ENCODE results near the gene MBD5. TPM values are rescaled to one million over a fixed set of nuclear protein-coding genes. Genes with fewer than 3 reads are reported as not detected.

MBD5 gene
- total and polyA plus RNA-seq, 8 donors, result 32.5 to 58.0 (median 43.5) TPM

DNA sequence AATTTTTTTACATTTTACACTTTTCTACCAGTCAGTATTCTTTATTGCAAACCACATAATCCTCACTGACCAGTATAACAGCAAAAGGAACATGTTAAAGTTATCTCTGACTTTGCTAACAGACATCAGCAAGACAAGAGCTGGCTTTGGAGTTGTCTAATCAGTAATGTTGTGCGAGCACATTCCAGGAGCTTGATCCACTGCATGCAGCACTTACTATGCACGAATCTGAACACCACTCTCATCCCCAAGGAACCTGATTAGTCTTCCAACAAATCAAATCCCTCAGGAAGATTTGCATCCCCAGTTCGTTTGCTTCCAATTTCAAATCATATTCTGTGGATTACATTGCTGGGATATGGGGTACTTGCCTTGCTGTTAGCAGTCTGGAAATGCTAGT lies 354.3 kb downstream of the MBD5 start:
- intact Hi-C loops (cut with DNase I), result no loop called here
- TF ChIP-seq, protein P1, sequence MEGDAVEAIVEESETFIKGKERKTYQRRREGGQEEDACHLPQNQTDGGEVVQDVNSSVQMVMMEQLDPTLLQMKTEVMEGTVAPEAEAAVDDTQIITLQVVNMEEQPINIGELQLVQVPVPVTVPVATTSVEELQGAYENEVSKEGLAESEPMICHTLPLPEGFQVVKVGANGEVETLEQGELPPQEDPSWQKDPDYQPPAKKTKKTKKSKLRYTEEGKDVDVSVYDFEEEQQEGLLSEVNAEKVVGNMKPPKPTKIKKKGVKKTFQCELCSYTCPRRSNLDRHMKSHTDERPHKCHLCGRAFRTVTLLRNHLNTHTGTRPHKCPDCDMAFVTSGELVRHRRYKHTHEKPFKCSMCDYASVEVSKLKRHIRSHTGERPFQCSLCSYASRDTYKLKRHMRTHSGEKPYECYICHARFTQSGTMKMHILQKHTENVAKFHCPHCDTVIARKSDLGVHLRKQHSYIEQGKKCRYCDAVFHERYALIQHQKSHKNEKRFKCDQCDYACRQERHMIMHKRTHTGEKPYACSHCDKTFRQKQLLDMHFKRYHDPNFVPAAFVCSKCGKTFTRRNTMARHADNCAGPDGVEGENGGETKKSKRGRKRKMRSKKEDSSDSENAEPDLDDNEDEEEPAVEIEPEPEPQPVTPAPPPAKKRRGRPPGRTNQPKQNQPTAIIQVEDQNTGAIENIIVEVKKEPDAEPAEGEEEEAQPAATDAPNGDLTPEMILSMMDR (IDR thresholded peaks at IDR 0.05), result no peak
- H3K9me3 ChIP-seq, result no peaks in the 10 kb centered on the region

GRCh38 chr2:148391324-148391723 lies 370.4 kb downstream of the MBD5 start:
- Histone ChIP-seq H3K27ac (no peak overlapping the region), H3K36me3 (no peaks in the 10 kb centered on the region), H3K27me3 (no peaks in the 10 kb centered on the region), H3K4me3 (no peak overlapping the region), H3K9me3 (no peaks in the 10 kb centered on the region), H3K4me1 (no peaks in the 10 kb centered on the region)
- DNase-seq, result no peak
- TF ChIP-seq, protein P1 (IDR thresholded peaks at IDR 0.05), result no peak
- no peak for ATAC-seq
- intact Hi-C loops (cut with DNase I), result no loop called here

More for the DNA sequence above, 354.3 kb downstream of the MBD5 start:
- Histone ChIP-seq H3K4me3 (no peak overlapping the region), H3K27ac (no peak overlapping the region), H3K36me3 (no peaks in the 10 kb centered on the region), H3K4me1 (no peaks in the 10 kb centered on the region), H3K27me3 (no peaks in the 10 kb centered on the region)
- DNase-seq (no peak), ATAC-seq (no peak)

DNA sequence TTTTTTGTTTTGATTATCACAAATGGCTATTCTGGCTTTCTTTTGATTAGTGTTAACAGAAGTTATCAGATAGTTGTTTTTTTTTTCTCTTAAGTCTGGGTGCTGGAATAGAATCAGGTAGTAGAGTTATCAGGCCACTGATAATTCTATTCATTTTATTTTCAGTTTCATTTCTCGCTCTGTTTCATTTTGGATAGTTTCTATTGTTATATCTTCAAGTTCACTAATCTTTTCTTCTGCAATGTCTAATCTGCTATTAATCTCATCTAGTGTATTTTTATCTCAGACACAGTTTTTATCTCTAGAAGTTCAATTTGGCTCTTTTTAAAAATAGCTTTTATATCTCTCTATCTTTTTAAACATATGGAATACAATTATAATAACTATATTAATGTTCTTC lies 381.9 kb downstream of the MBD5 start:
- peaks cover 0 to 7% of the 10 kb centered on the region in 2 donors for H3K9me3 ChIP-seq
- no peaks in the 10 kb centered on the region for H3K4me1 ChIP-seq
- no peak overlapping the region for H3K27ac ChIP-seq
- intact Hi-C loops (cut with DNase I), result no loop called here
- H3K36me3 ChIP-seq, result no peaks in the 10 kb centered on the region
- no peak overlapping the region for H3K4me3 ChIP-seq
- no peaks in the 10 kb centered on the region for H3K27me3 ChIP-seq
- TF ChIP-seq, protein P1 (IDR thresholded peaks at IDR 0.05), result no peak
- DNase-seq (no peak), ATAC-seq (no peak)

DNA sequence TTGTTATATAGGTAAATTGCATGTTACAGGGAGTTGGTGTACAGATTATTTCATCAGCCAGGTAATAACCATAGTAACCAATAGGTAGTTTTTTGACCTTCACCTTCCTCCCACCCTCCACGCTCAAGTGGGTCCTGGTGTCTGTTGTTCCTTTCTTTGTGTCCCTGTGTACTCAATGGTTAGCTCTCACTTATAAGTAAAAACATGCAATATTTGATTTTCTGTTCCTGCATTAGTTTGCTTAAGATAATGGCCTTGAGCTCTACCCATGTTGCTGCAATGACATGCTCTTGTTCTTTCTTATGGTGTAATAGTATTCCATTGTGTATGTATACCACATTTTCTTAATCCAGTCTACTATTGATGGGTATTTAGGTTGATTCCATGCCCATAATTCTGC lies 390.0 kb downstream of the MBD5 start:
- H3K27ac ChIP-seq, result no peak overlapping the region
- intact Hi-C loops (cut with DNase I), result no loop called here
- no peak for ATAC-seq

GRCh38 chr2:148416248-148416647 lies 395.4 kb downstream of the MBD5 start:
- no peak overlapping the region for H3K27ac ChIP-seq
- ATAC-seq (no peak), DNase-seq (no peak)
- H3K4me3 ChIP-seq, result no peak overlapping the region
- TF ChIP-seq, protein P1 (IDR thresholded peaks at IDR 0.05), result no peak
- peaks cover 0 to 41% of the 10 kb centered on the region in 2 donors for H3K9me3 ChIP-seq
- no peaks in the 10 kb centered on the region for H3K36me3 ChIP-seq
- H3K4me1 ChIP-seq, result no peaks in the 10 kb centered on the region
- no peaks in the 10 kb centered on the region for H3K27me3 ChIP-seq
- intact Hi-C loops (cut with DNase I), result no loop called here

More for the DNA sequence above, 390.0 kb downstream of the MBD5 start:
- H3K4me1 ChIP-seq, result no peaks in the 10 kb centered on the region
- TF ChIP-seq, protein P1 (IDR thresholded peaks at IDR 0.05), result no peak
- H3K27me3 ChIP-seq, result no peaks in the 10 kb centered on the region
- peaks cover 0 to 36% of the 10 kb centered on the region in 2 donors for H3K9me3 ChIP-seq
- no peak overlapping the region for H3K4me3 ChIP-seq
- DNase-seq, result no peak
- H3K36me3 ChIP-seq, result no peaks in the 10 kb centered on the region
